Cardiac muscle cell (in vitro differentiated cells and primary cell): ENCODE results near the gene RHEX. TPM values are rescaled to one million over a fixed set of nuclear protein-coding genes. Genes with fewer than 3 reads are reported as not detected.

ENCODE experiments used
- DNase-seq, 2 donors: peaks; one replicate each; pipeline versions ENCODE4 v3.0.0 to v3.0.0-alpha.2; 2010 to 2017; ENCODE audit warnings: low read depth in 1 of 2, low spot score in 1 of 2
- H3K27ac ChIP-seq: fragments of 200-600 bp; sonication (generic); 2 replicates; pipeline ENCODE4 v1.5.1; 2016
- H3K27me3 ChIP-seq: fragments of 200-600 bp; sonication (generic); 2 replicates; pipeline ENCODE4 v1.6.0; 2016; ENCODE audit warnings: control low read depth
- H3K36me3 ChIP-seq: fragments of 200-600 bp; sonication (generic); 2 replicates; pipeline ENCODE4 v1.5.1; 2016; ENCODE audit warnings: control low read depth
- H3K4me1 ChIP-seq: fragments of 200-600 bp; sonication (generic); 2 replicates; pipeline ENCODE4 v1.8.1; 2017; ENCODE audit warnings: low read depth, mild to moderate bottlenecking, mixed run types
- H3K4me3 ChIP-seq: fragments of 200-600 bp; sonication (generic); 2 replicates; pipeline ENCODE4 v1.5.1; 2016; ENCODE audit warnings: mild to moderate bottlenecking
- H3K9me3 ChIP-seq: fragments of 200-600 bp; sonication (generic); 2 replicates; pipeline ENCODE4 v1.5.1; 2017; ENCODE audit warnings: low read depth, mild to moderate bottlenecking, control low read depth
- CTCF ChIP-seq: IDR thresholded peaks from 2 replicates; pipeline ENCODE4 v1.5.1; 2012; ENCODE audit warnings: low read depth, mild to moderate bottlenecking, low read length
- polyA plus RNA-seq: library from polyadenylated mRNA; unstranded; fragments of >200 nt; fragmentation: Nextera tagmentation; extraction: Ambion mirVana; gene quantifications from 2 replicates; pipeline ENCODE4 v1.2.1, GENCODE V29; 2016
- total RNA-seq: library from RNA; depleted of rRNA; stranded (reverse); fragments of >200 nt; gene quantifications from 2 replicates; pipeline ENCODE4 v1.2.3, GENCODE V29; 2016

The RHEX gene
- total and polyA plus RNA-seq, 2 experiments from 2014 or later, result 7.3 to 16.2 TPM

- no peak for TF ChIP-seq CTCF
These were observed 46.0 kb upstream of the RHEX start for GRCh38 chr1:206006946-206007345.

GRCh38 chr1:206010060-206010459 is 42.9 kb upstream of the RHEX start:
- Histone ChIP-seq H3K36me3 (no peaks in the 10 kb centered on the region), H3K27ac (peak overlapping the region; percentile 15), H3K9me3 (no peaks in the 10 kb centered on the region), H3K27me3 (no peaks in the 10 kb centered on the region), H3K4me1 (peaks cover 9% of the 10 kb centered on the region), H3K4me3 (no peak overlapping the region)
- peak in 1 of 2 donors; percentile 57 for DNase-seq
- TF ChIP-seq CTCF, result no peak

More at GRCh38 chr1:206006946-206007345, 46.0 kb upstream of the RHEX start:
- H3K9me3 ChIP-seq, result no peaks in the 10 kb centered on the region
- H3K27me3 ChIP-seq, result no peaks in the 10 kb centered on the region
- no peak overlapping the region for H3K27ac ChIP-seq
- H3K4me3 ChIP-seq, result no peak overlapping the region
- peaks cover 25% of the 10 kb centered on the region for H3K4me1 ChIP-seq
- no peak for DNase-seq
- no peaks in the 10 kb centered on the region for H3K36me3 ChIP-seq

- no peaks in the 10 kb centered on the region for H3K9me3 ChIP-seq
- DNase-seq, result no peak
- H3K36me3 ChIP-seq, result no peaks in the 10 kb centered on the region
- no peak for TF ChIP-seq CTCF
- no peak overlapping the region for H3K27ac ChIP-seq
- no peak overlapping the region for H3K4me3 ChIP-seq
- H3K27me3 ChIP-seq, result no peaks in the 10 kb centered on the region
- H3K4me1 ChIP-seq, result peaks cover 6% of the 10 kb centered on the region
These were observed 41.9 kb upstream of the RHEX start for GRCh38 chr1:206011057-206011456.

GRCh38 chr1:206012086-206012859 is 40.7 kb upstream of the RHEX start:
- Histone ChIP-seq H3K27me3 (no peaks in the 10 kb centered on the region), H3K4me1 (peaks cover 6% of the 10 kb centered on the region), H3K9me3 (no peaks in the 10 kb centered on the region), H3K4me3 (no peak overlapping the region), H3K27ac (no peak overlapping the region), H3K36me3 (no peaks in the 10 kb centered on the region)
- DNase-seq, result peak in 1 of 2 donors; percentile 45
- no peak for TF ChIP-seq CTCF

- no peaks in the 10 kb centered on the region for H3K36me3 ChIP-seq
- H3K4me1 ChIP-seq, result peaks cover 6% of the 10 kb centered on the region
- DNase-seq, result no peak
- TF ChIP-seq CTCF, result no peak
- H3K27me3 ChIP-seq, result no peaks in the 10 kb centered on the region
- no peak overlapping the region for H3K27ac ChIP-seq
- no peaks in the 10 kb centered on the region for H3K9me3 ChIP-seq
- no peak overlapping the region for H3K4me3 ChIP-seq
These were observed 39.8 kb upstream of the RHEX start for GRCh38 chr1:206013026-206013795.
